Pancreas (tissue), 10 donors: Measurements from ENCODE around the gene CPHXL. TPM values are rescaled to one million over a fixed set of nuclear protein-coding genes. Genes with fewer than 3 reads are reported as not detected.

Experiments used
- ATAC-seq, 4 donors: fragments of 200-7000 bp; cut with Tn5 transposase; one replicate each; pipeline versions ENCODE4 v1.8.0 to v1.9.1; 2020; ENCODE audit warnings: mild to moderate bottlenecking in 4 of 4, moderate library complexity in 4 of 4
- DNase-seq, 6 donors: peaks; one replicate each; pipeline ENCODE4 v3.0.0-alpha.2; 2020
- FAIRE-seq: peaks from 2 replicates; lab custom pipeline; 2012; peaks lifted over from hg19 to GRCh38; lab: Jason Lieb, UNC
- H3K27ac ChIP-seq, 4 donors: fragments of 200-600 bp; sonication (generic); 1 replicate in 3 of 4; 2 replicates in 1 of 4; pipeline versions ENCODE4 v1.5.0 to v1.8.0; 2020
- H3K27me3 ChIP-seq, 4 donors: fragments of 200-600 bp; one replicate each; pipeline ENCODE4 v1.8.0; 2021
- H3K36me3 ChIP-seq, 3 donors: fragments of 200-600 bp; sonication (generic) in 1 of 3; one replicate each; pipeline versions ENCODE4 v1.5.0 to v1.8.0; 2020 to 2021
- H3K4me1 ChIP-seq, 3 donors: fragments of 200-600 bp; one replicate each; pipeline ENCODE4 v1.8.0; 2021
- H3K4me3 ChIP-seq, 4 donors: fragments of 200-600 bp; sonication (generic) in 2 of 4; one replicate each; pipeline versions ENCODE4 v1.5.0 to v1.8.0; 2020 to 2021
- H3K9me3 ChIP-seq, 4 donors: fragments of 200-600 bp; one replicate each; pipeline ENCODE4 v1.8.0; 2021
- WGBS, 2 donors: extraction: QIAGEN DNeasy Blood & Tissue Kit; methylation state at CpG; one replicate each; pipeline ENCODE4 v1.1.7; 2013; 5-methylcytosine and 5-hydroxymethylcytosine counted together
- intact Hi-C, 3 donors: fragments of 100-400 bp; cut with DNase I; formaldehyde crosslinking; loops; one replicate each; pipeline versions ENCODE4 v1.11.1 to v1.14.2; 2022
- polyA plus RNA-seq, 2 donors: library from polyadenylated mRNA; stranded (reverse); fragments of 200-250 nt; gene quantifications; one replicate each; pipeline ENCODE4 v1.2.3, GENCODE V29; 2013
- total RNA-seq, 6 donors: library from RNA; stranded (reverse); fragmentation: NEBNext Ultra II Directional in 4 of 6; extraction: Animal tissue kit (Norgen Biotek cat#: 25700) in 4 of 6; gene quantifications; one replicate each; pipeline versions ENCODE4 v1.2.1 to v1.2.4, GENCODE V29; 2021 to 2023
- TF ChIP-seq, protein P1 (sequence below), 4 donors: fragments of 200-600 bp; sonication (generic) in 3 of 4; IDR thresholded peaks; one replicate each; pipeline versions ENCODE4 v1.5.0 to v1.8.0; 2021; ENCODE audit warnings: antibody characterized with exemption in 4 of 4
- donor health status: healthy with polysubstance abuse.
- donor health status: DM: no; HTN: no; CAD: no; lungs with moderate emphysema.
- donor health status: DM: no; HTN: no; CAD: no.
- donor health status: control.
- donor health status: control.
- donor health status: Bipolar disorder and iron deficiency.
- donor health status: DM: yes; HTN: yes; CAD: no.
- donor health status: DM: no; HTN: no; CAD: no.
- donor health status: DM: no; HTN: no; CAD: no.
- donor health status: DM: yes; HTN: yes; CAD: no.

Gene CPHXL
- total and polyA plus RNA-seq, 8 donors: not detected

DNA sequence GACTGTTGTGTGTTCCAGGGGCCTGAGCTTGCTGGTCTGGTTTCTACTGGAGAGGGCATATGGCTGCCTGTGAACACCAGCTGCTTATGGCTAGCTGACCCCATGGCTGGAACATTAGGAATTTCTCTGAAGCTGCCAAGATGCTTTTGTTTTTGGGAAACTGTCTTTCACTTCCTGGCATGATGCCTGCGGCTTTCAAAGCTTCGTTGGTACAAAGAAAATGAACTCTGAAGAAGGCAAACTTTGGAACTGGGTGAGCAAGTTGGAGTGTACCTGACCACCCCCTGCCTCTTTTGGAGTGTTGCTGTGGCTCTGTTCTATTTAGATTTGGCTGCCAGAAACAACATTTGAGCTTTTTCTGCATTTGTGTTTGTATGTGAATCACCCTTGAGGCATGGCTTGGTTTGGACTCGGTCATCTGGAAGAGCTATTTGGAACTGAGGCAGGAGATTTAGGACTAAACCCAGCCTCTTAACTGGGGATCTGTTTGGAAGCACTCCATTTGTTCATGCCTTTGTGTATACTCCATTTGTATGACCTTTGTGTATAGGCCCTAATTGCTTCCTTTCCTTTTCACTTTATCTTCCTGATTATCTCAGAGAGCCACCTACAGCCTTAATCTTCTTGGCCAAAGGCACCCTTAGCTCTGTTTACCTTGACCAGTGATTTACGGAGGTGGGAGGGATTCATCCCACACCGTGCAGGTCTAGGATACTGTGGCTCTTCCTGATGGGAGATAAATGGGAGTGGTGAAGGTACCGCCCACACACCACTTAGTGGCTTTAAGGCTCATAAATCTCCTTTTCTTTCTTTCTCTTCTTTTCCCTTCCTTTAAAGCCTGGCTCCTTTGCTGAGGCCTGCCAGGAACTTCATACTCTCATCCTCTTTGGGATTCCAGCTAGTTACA, 7.3 kb upstream of the CPHXL start:
- no peaks in the 10 kb centered on the region for H3K36me3 ChIP-seq
- H3K4me3 ChIP-seq: no peak overlapping the region
- peak in 3 of 4 donors; percentile 8 to 73 (median 56) for ATAC-seq
- no peaks in the 10 kb centered on the region for H3K9me3 ChIP-seq
- H3K27ac ChIP-seq: peak overlapping the region in 1 of 4 donors; percentile 11
- no peaks in the 10 kb centered on the region for H3K27me3 ChIP-seq
- TF ChIP-seq, protein P1, sequence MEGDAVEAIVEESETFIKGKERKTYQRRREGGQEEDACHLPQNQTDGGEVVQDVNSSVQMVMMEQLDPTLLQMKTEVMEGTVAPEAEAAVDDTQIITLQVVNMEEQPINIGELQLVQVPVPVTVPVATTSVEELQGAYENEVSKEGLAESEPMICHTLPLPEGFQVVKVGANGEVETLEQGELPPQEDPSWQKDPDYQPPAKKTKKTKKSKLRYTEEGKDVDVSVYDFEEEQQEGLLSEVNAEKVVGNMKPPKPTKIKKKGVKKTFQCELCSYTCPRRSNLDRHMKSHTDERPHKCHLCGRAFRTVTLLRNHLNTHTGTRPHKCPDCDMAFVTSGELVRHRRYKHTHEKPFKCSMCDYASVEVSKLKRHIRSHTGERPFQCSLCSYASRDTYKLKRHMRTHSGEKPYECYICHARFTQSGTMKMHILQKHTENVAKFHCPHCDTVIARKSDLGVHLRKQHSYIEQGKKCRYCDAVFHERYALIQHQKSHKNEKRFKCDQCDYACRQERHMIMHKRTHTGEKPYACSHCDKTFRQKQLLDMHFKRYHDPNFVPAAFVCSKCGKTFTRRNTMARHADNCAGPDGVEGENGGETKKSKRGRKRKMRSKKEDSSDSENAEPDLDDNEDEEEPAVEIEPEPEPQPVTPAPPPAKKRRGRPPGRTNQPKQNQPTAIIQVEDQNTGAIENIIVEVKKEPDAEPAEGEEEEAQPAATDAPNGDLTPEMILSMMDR (IDR thresholded peaks at IDR 0.05): no peak
- WGBS, 2 donors: 60% methylated on average over 6 of the region's 6 CpGs
- intact Hi-C loops: no loop called here
- no peak for FAIRE-seq
- no peak for DNase-seq
- H3K4me1 ChIP-seq: no peaks in the 10 kb centered on the region

DNA sequence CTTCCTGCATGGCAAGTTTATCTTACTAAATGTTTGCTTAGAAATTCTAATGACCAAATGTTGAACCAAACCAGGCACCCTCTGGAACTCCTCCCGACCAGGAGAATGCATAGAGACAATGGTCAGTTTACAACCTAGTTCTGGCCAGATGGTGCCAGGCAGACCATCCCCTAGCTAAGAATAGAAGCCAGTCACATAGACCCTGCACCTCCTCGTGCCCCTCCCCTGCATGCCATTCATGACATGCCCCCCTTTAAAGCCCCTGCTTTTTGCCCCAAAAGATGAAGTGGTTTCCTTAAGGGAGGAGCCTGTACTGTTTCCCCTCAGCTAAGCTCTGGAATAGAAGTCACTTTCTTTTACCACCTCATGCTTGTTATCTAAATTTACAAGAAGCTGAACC, 6.6 kb upstream of the CPHXL start:
- no peaks in the 10 kb centered on the region for H3K4me1 ChIP-seq
- no peak overlapping the region for H3K27ac ChIP-seq
- TF ChIP-seq, protein P1 (IDR thresholded peaks at IDR 0.05): no peak
- H3K4me3 ChIP-seq: no peak overlapping the region
- ATAC-seq (no peak), DNase-seq (no peak), FAIRE-seq (no peak)
- H3K36me3 ChIP-seq: no peaks in the 10 kb centered on the region
- no peaks in the 10 kb centered on the region for H3K27me3 ChIP-seq
- intact Hi-C loops: no loop called here
- 35 to 50% methylated on average over 2 of the region's 2 CpGs for WGBS, 2 donors
- H3K9me3 ChIP-seq: no peaks in the 10 kb centered on the region

GRCh38 chr16:75727221-75727620, 931 bp upstream of the CPHXL start:
- no peak for DNase-seq
- Histone ChIP-seq H3K4me3 (no peak overlapping the region), H3K27me3 (no peaks in the 10 kb centered on the region), H3K9me3 (no peaks in the 10 kb centered on the region), H3K27ac (no peak overlapping the region), H3K36me3 (no peaks in the 10 kb centered on the region), H3K4me1 (no peaks in the 10 kb centered on the region)
- no peak for FAIRE-seq
- ATAC-seq: no peak
- intact Hi-C loops: no loop called here
- TF ChIP-seq, protein P1 (IDR thresholded peaks at IDR 0.05): no peak
- 40 to 55% methylated on average over 3 of the region's 3 CpGs for WGBS, 2 donors

- intact Hi-C loops: no loop called here
- Histone ChIP-seq H3K36me3 (no peaks in the 10 kb centered on the region), H3K9me3 (no peaks in the 10 kb centered on the region), H3K4me1 (no peaks in the 10 kb centered on the region), H3K27me3 (no peaks in the 10 kb centered on the region), H3K27ac (no peak overlapping the region), H3K4me3 (no peak overlapping the region)
- TF ChIP-seq, protein P1 (IDR thresholded peaks at IDR 0.05): no peak
- no peak for DNase-seq
- FAIRE-seq: no peak
- 89 to 90% methylated on average over 4 of the region's 4 CpGs for WGBS, 2 donors
- ATAC-seq: no peak
Observed at GRCh38 chr16:75718452-75718851, 7.8 kb downstream of the CPHXL start.

DNA sequence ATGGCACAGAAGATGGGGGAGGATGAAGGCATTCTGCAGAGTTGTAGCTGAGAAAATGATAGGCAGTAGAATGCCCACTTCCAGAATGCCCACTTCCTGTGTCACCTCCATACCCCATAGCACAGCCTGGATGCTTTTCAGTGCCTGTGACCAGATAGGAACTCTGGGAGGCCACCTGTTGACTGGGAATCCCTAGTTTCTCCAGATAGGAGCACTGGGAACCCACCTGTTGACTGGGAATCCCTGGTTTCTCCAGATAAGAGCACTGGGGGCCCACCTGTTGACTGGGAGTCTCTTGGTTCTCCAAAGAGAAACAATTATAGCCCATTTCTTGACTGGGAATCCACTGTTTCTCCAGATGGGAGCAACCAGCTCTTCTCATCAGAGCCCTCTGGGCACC, 11.6 kb downstream of the CPHXL start:
- intact Hi-C loops: no loop called here
- TF ChIP-seq, protein P1 (IDR thresholded peaks at IDR 0.05): no peak
- no peak overlapping the region for H3K27ac ChIP-seq
- FAIRE-seq (no peak), DNase-seq (no peak), ATAC-seq (no peak)
- H3K9me3 ChIP-seq: no peaks in the 10 kb centered on the region
- no peaks in the 10 kb centered on the region for H3K36me3 ChIP-seq
- no peaks in the 10 kb centered on the region for H3K27me3 ChIP-seq
- H3K4me3 ChIP-seq: no peak overlapping the region
- H3K4me1 ChIP-seq: no peaks in the 10 kb centered on the region
